Mesendoderm (in vitro differentiated cells): ENCODE measurements around the gene CYP27C1.
"Not testable (repeated sequence)": the region's sequence is repeated elsewhere in the genome, so short reads cannot be mapped to it uniquely, and the experiment has no call there.

Experiments used
- DNase-seq: peaks from one replicate; pipeline ENCODE4 v3.0.0; 2013
- H2AK5ac ChIP-seq: 2 replicates; pipeline ENCODE4 v1.6.1; 2013; ENCODE audit warnings: low read length, inconsistent platforms
- H2BK120ac ChIP-seq: 2 replicates; pipeline ENCODE4 v1.6.1; 2013; ENCODE audit warnings: low read depth, mild to moderate bottlenecking, low read length, moderate library complexity, mixed read lengths
- H2BK15ac ChIP-seq: replicated peaks from 2 replicates; pipeline ENCODE4 v1.6.1; 2013; ENCODE audit warnings: low read depth, mild to moderate bottlenecking, moderate library complexity
- H2BK5ac ChIP-seq: 2 replicates; pipeline ENCODE4 v1.6.1; 2013; ENCODE audit warnings: low read length, inconsistent platforms
- H3K18ac ChIP-seq: 2 replicates; pipeline ENCODE4 v1.6.1; 2013; ENCODE audit warnings: mild to moderate bottlenecking, low read length, mixed read lengths
- H3K23ac ChIP-seq: one replicate; pipeline ENCODE4 v1.6.1; 2013; ENCODE audit warnings: low read length
- H3K27ac ChIP-seq: 2 replicates; pipeline ENCODE4 v1.5.1; 2013; ENCODE audit warnings: low read depth, mild to moderate bottlenecking, inconsistent platforms, low read length, moderate library complexity
- H3K27me3 ChIP-seq: 2 replicates; pipeline ENCODE4 v1.6.1; 2013; ENCODE audit warnings: low read length, control low read depth, mild to moderate bottlenecking, inconsistent platforms; ENCODE audit not compliant: insufficient read depth, poor library complexity
- H3K36me3 ChIP-seq: 2 replicates; pipeline ENCODE4 v1.6.1; 2013; ENCODE audit warnings: low read length, inconsistent platforms; ENCODE audit not compliant: control insufficient read depth, insufficient read depth
- H3K4ac ChIP-seq: one replicate; pipeline ENCODE4 v1.6.1; 2013; ENCODE audit warnings: low read depth, mild to moderate bottlenecking, low read length, moderate library complexity
- H3K4me1 ChIP-seq: 2 replicates; pipeline ENCODE4 v1.6.1; 2013; ENCODE audit warnings: low read depth, low read length, inconsistent platforms; ENCODE audit not compliant: control insufficient read depth
- H3K4me2 ChIP-seq: 2 replicates; pipeline ENCODE4 v1.6.1; 2013; ENCODE audit warnings: low read length
- H3K4me3 ChIP-seq: 2 replicates; pipeline ENCODE4 v1.5.1; 2013; ENCODE audit warnings: mild to moderate bottlenecking, low read length
- H3K56ac ChIP-seq: one replicate; pipeline ENCODE4 v1.6.1; 2013; ENCODE audit warnings: low read length
- H3K79me1 ChIP-seq: 2 replicates; pipeline ENCODE4 v1.6.1; 2013; ENCODE audit warnings: low read length, inconsistent platforms
- H3K79me2 ChIP-seq: 2 replicates; pipeline ENCODE4 v1.6.1; 2013; ENCODE audit warnings: mild to moderate bottlenecking, low read length; ENCODE audit not compliant: control insufficient read depth, insufficient read depth
- H3K9ac ChIP-seq: 2 replicates; pipeline ENCODE4 v1.6.1; 2013; ENCODE audit warnings: low read length, inconsistent platforms
- H4K5ac ChIP-seq: one replicate; pipeline ENCODE4 v1.6.1; 2013; ENCODE audit warnings: low read length
- H4K8ac ChIP-seq: one replicate; pipeline ENCODE4 v1.6.1; 2013; ENCODE audit warnings: low read depth, mild to moderate bottlenecking, control low read depth, low read length, moderate library complexity
- WGBS: extraction: QIAGEN DNeasy Blood & Tissue Kit; methylation state at CpG from one replicate; pipeline ENCODE4 v1.1.7; 2013; ENCODE audit warnings: low lambda C conversion rate, missing lambda C conversion rate; ENCODE audit not compliant: insufficient coverage; ENCODE audit errors: extremely low coverage; 5-methylcytosine and 5-hydroxymethylcytosine counted together

CYP27C1 gene

DNA sequence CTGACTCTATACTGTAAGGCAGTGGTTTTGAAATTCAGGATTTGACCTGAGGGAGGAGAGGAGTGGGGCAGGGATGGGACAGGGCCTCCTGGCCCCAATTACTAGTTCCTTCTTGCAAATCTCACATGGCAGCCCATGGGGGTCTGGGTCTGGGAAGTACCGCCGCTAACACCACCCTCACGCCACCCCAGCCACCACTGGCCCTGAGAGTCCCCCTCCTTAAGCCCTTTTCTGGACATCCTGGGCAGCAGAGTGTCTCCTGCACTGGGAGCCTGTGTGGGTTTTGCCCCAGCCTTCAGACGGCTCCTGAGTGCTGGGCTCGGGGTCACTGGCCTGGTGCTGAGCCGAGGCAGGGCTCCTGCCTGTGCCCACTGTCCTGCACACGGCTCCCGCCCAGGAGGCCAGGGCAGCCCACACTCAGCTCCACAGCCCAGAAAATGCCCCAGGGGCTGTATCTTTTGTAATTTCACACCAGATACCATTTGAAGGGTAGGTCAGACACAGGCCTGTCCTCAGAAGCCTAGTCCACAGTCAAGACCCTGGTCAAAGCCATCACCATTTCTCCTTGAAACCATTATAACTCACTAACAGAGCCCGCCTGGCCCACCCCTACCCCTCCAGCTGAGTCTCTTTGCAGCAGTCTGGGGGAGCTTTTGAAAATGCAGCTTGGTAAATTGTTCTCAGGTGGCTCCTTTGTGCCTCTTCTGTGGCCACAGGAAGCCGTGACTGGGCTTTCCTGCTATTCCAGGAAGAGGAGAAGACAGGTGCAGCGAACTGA lies 55.1 kb downstream of the CYP27C1 start:
- DNase-seq, result no peak
- H3K4me3 ChIP-seq, result no peak overlapping the region
- H3K27me3 ChIP-seq, result no peaks in the 10 kb centered on the region
- no peak overlapping the region for H3K4me2 ChIP-seq
- H2BK5ac ChIP-seq, result no peak overlapping the region
- H3K79me1 ChIP-seq, result no peaks in the 10 kb centered on the region
- WGBS, result no CpG with 5 or more reads among the region's 11 CpGs
- H3K79me2 ChIP-seq, result no peaks in the 10 kb centered on the region
- H4K5ac ChIP-seq, result no peak overlapping the region
- H3K9ac ChIP-seq, result no peak overlapping the region
- no peak overlapping the region for H3K56ac ChIP-seq
- no peak overlapping the region for H3K23ac ChIP-seq
- no peak overlapping the region for H3K4ac ChIP-seq
- H3K4me1 ChIP-seq, result no peaks in the 10 kb centered on the region
- H2BK120ac ChIP-seq, result no peak overlapping the region
- no peak overlapping the region for H2AK5ac ChIP-seq
- H3K27ac ChIP-seq, result no peak overlapping the region
- H4K8ac ChIP-seq, result no peak overlapping the region
- no peak overlapping the region for H3K18ac ChIP-seq
- H3K36me3 ChIP-seq, result no peaks in the 10 kb centered on the region
- H2BK15ac ChIP-seq, result no peak overlapping the region

- H3K4me1 ChIP-seq, result no peaks in the 10 kb centered on the region
- H4K5ac ChIP-seq, result no peak overlapping the region
- no peaks in the 10 kb centered on the region for H3K79me2 ChIP-seq
- no peaks in the 10 kb centered on the region for H3K36me3 ChIP-seq
- no peak overlapping the region for H3K56ac ChIP-seq
- no peak overlapping the region for H2BK15ac ChIP-seq
- H3K18ac ChIP-seq, result no peak overlapping the region
- no CpG with 5 or more reads among the region's 3 CpGs for WGBS
- H3K27ac ChIP-seq, result no peak overlapping the region
- H2AK5ac ChIP-seq, result no peak overlapping the region
- H3K4me2 ChIP-seq, result no peak overlapping the region
- no peak overlapping the region for H3K4me3 ChIP-seq
- H3K79me1 ChIP-seq, result no peaks in the 10 kb centered on the region
- no peak for DNase-seq
- no peak overlapping the region for H3K9ac ChIP-seq
- no peak overlapping the region for H2BK5ac ChIP-seq
- H3K23ac ChIP-seq, result no peak overlapping the region
- no peak overlapping the region for H2BK120ac ChIP-seq
- H3K27me3 ChIP-seq, result no peaks in the 10 kb centered on the region
- no peak overlapping the region for H4K8ac ChIP-seq
- H3K4ac ChIP-seq, result no peak overlapping the region
These were observed 56.2 kb downstream of the CYP27C1 start for GRCh38 chr2:127163921-127164320.

DNA sequence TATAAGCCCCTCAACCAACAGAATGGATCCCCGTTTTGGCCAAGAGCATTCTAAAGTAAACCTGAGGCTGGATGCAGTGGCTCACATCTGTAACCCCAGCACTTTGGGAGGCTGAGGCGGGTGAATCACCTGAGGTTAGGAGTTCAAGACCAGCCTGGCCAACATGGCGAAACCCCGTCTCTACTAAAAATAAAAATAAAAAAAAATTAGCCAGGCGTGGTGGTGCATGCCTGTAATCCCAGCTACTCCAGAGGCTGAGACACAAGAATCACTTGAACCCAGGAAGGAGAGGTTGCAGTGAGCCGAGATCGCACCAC lies 57.1 kb downstream of the CYP27C1 start:
- not testable (repeated sequence) for H2BK15ac ChIP-seq, DNase-seq, H3K4me2 ChIP-seq, H3K4ac ChIP-seq, H4K5ac ChIP-seq, H2AK5ac ChIP-seq, H3K23ac ChIP-seq, H2BK120ac ChIP-seq, H3K27ac ChIP-seq, H3K79me2 ChIP-seq, H3K27me3 ChIP-seq, H2BK5ac ChIP-seq, H3K56ac ChIP-seq, H3K36me3 ChIP-seq, H3K9ac ChIP-seq, H3K79me1 ChIP-seq, H3K4me1 ChIP-seq, H4K8ac ChIP-seq, H3K4me3 ChIP-seq, H3K18ac ChIP-seq
- no CpG with 5 or more reads among the region's 7 CpGs for WGBS

- WGBS, result no CpG with 5 or more reads among the region's 7 CpGs
- no peaks in the 10 kb centered on the region for H3K79me1 ChIP-seq
- no peak for DNase-seq
These were observed 57.6 kb downstream of the CYP27C1 start for GRCh38 chr2:127162261-127163089.

GRCh38 chr2:127161176-127162136 lies 58.6 kb downstream of the CYP27C1 start:
- Histone ChIP-seq H3K23ac (no peak overlapping the region), H3K79me1 (no peaks in the 10 kb centered on the region), H3K4me3 (no peak overlapping the region), H2BK5ac (no peak overlapping the region), H4K8ac (no peak overlapping the region), H2BK120ac (no peak overlapping the region), H3K27ac (no peak overlapping the region), H3K18ac (no peak overlapping the region), H2BK15ac (no peak overlapping the region), H3K56ac (no peak overlapping the region), H4K5ac (no peak overlapping the region), H3K4me1 (no peaks in the 10 kb centered on the region), H3K27me3 (no peaks in the 10 kb centered on the region), H3K4me2 (no peak overlapping the region), H3K79me2 (no peaks in the 10 kb centered on the region), H3K9ac (no peak overlapping the region), H3K36me3 (no peaks in the 10 kb centered on the region), H3K4ac (no peak overlapping the region), H2AK5ac (no peak overlapping the region)
- DNase-seq, result no peak
- WGBS, result no CpG with 5 or more reads among the region's 12 CpGs

More at GRCh38 chr2:127162261-127163089, 57.6 kb downstream of the CYP27C1 start:
- no peak overlapping the region for H2BK5ac ChIP-seq
- no peak overlapping the region for H2BK15ac ChIP-seq
- H3K27ac ChIP-seq, result no peak overlapping the region
- H2AK5ac ChIP-seq, result no peak overlapping the region
- H3K23ac ChIP-seq, result no peak overlapping the region
- H2BK120ac ChIP-seq, result no peak overlapping the region
- H4K5ac ChIP-seq, result no peak overlapping the region
- no peaks in the 10 kb centered on the region for H3K27me3 ChIP-seq
- no peak overlapping the region for H3K18ac ChIP-seq
- H3K56ac ChIP-seq, result no peak overlapping the region
- H3K4me1 ChIP-seq, result no peaks in the 10 kb centered on the region
- H3K4me2 ChIP-seq, result no peak overlapping the region
- H3K36me3 ChIP-seq, result no peaks in the 10 kb centered on the region
- H3K9ac ChIP-seq, result no peak overlapping the region
- H4K8ac ChIP-seq, result no peak overlapping the region
- no peak overlapping the region for H3K4me3 ChIP-seq
- no peak overlapping the region for H3K4ac ChIP-seq
- no peaks in the 10 kb centered on the region for H3K79me2 ChIP-seq
